GM12892 (cell line): ENCODE measurements around the gene CETN2.

ENCODE experiments used
- POLR2A ChIP-seq: IDR thresholded peaks from 2 replicates; pipeline ENCODE4 v1.6.1; 2011; ENCODE audit warnings: low read depth, low read length, control low read depth
- POLR2AphosphoS5 ChIP-seq: IDR thresholded peaks from 2 replicates; pipeline ENCODE4 v1.6.1; 2011; ENCODE audit warnings: low read depth, low read length, control low read depth

DNA sequence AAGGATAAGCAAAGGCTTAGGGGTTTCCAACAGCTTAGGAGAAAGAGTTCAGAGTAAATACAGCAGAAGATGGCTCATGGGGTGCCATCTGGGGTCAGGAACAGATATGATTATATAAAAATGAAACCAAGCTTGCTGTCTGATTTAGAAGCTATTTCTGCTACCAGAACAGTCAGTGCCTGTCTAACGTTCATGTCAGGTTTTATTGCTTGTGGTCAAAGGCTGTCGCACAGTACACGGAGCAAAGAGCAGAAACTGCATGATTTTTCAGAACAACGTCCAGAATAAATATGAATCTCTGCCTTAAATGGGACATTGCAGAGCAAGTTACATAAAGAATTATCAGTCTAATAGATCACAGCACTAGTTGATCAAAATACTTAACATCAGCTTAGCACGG, 17.4 kb downstream of the CETN2 start:
- no peak for TF ChIP-seq POLR2A
- TF ChIP-seq POLR2AphosphoS5: no peak
